ENCODE measurements around the gene CPEB3.

DNA sequence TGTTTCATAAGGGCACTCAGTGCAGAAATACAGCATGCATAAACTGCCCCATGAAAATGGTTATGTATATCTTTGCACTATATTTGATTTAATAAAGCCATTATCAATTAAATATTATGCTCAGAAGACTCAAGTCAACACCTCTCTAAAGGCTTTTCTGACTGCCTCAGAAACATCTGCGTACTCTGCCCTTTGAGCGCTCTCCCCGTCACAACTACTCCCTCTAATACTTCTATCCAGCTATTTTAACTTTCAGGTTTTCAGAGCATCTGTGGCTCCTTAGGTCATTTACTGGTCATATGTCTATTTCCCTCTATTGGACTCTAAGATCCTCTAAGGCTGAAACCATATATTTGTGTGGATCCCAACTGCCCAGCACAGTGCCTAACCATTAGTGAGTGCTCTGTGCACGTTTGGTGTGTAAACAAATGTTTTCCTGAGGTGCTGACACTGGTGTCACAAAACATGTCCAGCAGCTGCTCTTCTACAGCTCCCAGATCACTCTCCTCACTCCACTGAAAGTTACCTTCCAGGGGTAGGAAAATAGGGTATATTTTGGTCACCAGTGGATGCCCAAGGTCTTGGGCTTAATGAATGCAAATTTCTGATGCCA is 188.2 kb downstream of the CPEB3 start:
- TF ChIP-seq POLR2A (IDR thresholded peaks at IDR 0.05), result no peak
- TF ChIP-seq, protein P1, sequence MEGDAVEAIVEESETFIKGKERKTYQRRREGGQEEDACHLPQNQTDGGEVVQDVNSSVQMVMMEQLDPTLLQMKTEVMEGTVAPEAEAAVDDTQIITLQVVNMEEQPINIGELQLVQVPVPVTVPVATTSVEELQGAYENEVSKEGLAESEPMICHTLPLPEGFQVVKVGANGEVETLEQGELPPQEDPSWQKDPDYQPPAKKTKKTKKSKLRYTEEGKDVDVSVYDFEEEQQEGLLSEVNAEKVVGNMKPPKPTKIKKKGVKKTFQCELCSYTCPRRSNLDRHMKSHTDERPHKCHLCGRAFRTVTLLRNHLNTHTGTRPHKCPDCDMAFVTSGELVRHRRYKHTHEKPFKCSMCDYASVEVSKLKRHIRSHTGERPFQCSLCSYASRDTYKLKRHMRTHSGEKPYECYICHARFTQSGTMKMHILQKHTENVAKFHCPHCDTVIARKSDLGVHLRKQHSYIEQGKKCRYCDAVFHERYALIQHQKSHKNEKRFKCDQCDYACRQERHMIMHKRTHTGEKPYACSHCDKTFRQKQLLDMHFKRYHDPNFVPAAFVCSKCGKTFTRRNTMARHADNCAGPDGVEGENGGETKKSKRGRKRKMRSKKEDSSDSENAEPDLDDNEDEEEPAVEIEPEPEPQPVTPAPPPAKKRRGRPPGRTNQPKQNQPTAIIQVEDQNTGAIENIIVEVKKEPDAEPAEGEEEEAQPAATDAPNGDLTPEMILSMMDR (IDR thresholded peaks at IDR 0.05 in 8 of 11, conservative IDR thresholded peaks at IDR 0.05 in 3 of 11), result no peak
